Amniotic epithelial cell (primary cell): Measurements from ENCODE around the gene GCN1.

ENCODE experiments used
- DNase-seq: peaks from one replicate; pipeline ENCODE4 v3.0.0-alpha.2; 2010; ENCODE audit warnings: low read depth

Gene GCN1

DNA sequence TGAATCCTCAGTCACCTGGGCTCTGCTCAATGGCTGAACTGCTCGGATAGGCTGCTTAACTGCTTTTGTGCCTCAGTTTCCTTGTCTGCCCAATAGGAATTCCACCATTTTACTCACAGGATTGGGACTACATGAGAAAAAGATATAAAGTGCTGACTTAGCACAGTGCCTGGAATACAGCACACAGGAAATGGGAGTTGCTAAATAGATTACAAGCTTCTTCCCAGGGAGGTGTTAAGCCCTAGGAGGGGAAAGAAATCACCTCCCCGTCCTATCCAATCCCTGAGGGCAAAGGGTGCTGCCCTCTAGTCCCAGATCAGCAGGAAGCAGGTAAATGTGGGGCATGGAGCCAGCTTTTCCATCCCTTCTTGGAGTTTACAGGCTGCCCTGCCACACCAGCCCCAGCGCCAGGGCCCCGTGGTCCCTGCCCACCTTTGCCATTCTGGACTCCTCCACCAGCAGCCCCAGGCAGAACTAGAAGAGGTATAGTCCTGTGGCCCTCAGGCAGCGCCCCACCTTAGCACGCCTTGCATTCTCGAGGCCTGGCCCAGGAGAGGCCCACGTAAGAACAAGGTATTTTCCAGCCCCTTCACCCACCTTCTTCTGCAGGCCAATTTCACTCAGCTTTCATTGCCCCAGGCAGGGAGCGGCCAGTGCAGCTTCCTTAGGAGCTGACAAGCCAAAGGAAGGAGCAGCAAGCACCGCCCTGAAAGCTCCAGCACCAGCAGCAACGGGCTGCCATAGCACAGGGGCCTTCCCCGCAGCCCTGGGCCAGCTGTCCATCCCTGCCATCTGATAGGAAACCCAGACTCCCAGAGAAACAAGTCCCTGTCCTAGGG is 35.2 kb upstream of the GCN1 start:
- DNase-seq: peak; percentile 56

GRCh38 chr12:120229071-120229486 is 34.6 kb upstream of the GCN1 start:
- DNase-seq: peak; percentile 72

DNA sequence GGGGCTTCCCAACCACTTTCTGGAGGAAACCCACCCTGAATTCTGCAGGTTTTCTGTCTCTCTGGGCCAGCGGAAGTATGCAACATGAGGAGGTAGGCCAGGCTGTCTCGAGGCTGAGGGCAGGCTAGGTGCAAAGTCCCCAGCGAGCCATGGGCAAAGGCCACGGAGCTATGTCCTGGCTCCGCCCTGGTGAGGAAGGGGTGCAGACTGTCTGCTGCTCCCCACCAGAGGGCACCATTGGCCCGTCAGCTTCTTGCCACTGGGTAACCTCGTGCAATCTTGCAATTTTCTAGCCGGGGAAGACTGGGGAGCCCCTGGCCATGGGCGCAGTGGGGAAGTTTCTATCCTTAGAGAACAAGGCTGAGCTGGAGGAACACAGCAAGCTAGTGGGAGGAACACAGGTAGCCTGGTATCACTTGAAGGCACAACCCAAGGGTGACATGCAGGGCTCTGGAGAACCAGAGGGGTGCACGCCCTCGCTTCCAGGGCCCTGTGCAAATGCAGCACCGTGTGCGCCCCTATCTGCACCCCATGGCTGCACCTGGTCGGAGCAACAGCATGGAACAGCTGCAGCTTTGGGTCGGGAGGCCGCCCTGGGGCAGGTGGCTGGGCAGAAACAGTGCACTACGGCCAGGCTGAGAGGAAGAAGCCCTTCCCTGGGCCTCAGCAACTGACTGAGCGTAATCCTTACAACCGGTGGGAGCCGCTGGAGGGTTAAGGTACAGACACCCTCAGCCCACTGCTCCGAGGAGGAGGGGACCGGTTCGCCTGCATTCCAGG is 34.0 kb upstream of the GCN1 start:
- peak; percentile 72 for DNase-seq

- no peak for DNase-seq
These were observed 33.5 kb upstream of the GCN1 start for GRCh38 chr12:120228041-120228290.

DNA sequence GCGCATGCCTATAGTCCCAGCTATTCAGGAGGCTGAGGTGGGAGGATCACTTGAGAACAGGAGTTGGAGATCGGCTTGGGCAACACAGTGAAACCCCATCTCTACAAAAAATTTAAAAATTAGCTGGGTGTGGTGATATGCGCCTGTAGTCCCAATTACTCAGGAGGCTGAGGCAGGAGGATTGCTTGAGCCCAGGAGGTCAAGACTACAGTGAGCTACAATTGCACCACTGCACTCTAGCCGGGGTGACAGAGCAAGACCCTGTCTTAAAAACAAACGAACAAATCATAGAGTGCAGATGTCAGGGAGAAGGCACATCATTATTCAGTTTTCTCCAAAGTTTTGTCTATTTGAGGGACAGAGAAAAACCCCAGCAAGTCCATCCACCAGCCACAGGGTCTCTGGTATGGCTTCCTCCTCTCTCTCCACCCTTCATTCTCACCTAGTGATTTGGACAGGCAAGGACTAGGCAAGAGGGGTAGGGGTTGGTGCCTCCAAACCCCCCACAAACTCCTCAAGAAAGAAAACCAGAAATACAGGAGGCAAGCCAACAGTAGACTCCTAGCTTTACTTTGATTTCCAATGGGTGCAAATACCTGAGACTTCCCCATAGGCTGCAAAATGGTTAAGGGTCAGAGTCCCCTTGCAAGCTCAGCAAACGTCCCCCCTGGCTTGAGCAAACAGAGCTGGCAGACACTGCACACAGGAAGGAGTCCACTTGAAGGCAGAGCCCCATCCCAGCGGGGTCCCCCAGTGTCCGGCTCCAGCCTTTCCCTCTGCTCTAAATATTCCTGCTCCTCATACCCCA is 32.9 kb upstream of the GCN1 start:
- DNase-seq: no peak

GRCh38 chr12:120225852-120226640 is 31.5 kb upstream of the GCN1 start:
- no peak for DNase-seq

DNA sequence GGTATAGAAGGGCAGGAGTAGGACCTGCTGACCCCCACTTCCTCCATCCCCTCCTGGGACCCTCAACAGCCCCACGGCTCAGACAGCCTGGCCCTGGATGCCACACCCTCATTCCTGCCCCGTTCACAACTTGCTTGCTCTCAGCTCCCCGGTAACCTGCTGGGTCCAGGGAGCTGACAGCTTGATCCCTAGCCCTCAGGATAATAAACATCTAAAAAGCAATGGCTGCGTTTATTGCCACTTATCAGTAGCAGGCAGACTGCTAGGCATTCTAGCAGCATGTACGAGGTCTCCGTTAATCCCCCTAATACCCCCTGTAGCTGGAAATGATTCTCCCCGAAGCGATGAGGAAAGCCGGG is 30.7 kb upstream of the GCN1 start:
- peak; percentile 37 for DNase-seq

GRCh38 chr12:120224304-120225199 is 30.0 kb upstream of the GCN1 start:
- DNase-seq: no peak

DNA sequence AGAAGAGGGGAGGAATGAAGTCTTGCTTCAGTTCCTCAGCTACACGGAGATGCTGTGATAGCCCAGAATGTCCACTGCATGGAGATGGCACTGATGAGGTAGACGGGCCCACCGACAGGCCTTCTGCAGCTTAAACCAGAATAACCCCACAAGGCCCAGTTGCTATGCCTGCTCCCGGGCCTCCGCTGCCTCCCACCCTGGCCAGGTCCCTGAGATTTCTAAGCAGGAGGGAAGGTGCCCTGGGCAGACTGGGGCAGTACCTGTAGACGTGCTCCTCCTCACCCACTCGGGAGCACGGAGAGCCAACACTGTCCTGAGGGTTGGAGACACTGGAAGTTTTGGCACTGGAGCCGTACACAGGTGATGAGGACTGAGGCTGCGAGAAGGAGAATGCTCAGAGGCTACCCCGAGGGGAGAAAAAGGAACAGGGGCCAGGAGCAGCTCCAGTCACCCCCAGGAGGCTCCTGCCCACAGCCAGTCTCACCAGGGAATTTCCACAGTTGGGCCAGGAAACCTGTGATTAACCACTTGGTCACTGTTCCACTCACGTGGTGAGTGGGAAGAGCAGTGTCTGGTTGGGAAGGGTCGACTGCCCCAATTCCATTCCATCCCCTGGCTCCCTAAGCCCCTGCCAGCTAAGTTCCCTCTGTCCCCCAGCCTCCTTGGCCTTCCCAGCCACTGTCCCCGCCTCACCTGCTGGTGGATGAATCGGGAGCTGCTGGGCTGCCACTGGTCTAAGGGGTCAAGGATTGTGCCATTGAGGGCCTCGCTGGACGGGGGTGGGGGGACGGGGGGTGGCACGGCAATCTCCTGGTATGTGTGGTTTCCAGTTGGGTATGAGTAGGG is 29.2 kb upstream of the GCN1 start:
- DNase-seq: no peak

DNA sequence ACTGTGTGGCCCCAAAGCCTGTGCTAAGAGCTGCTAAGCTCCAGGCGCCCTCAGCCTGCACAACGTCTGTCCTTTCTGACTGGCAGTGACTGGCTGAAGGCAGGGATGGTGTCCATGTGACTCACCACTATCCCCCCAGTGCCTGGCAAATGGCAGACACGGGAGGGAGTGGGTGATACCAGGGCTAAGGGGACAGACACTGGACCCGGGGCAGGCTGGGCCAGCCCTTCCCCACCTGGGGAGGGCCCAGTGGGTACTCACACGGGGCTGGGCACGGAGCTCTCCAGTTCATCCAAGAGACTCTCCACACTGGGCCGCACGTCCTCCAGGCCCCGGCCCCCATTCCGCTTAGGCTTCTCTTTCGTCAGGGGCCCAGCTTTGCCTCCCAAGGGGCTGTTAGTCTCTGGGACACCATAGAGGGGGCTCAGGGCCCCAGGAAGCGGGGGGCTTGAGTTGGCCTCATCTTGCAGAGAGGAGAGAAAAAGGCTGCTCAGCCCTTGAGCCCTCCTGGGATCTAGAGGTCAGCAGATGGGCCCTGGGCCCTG is 27.8 kb upstream of the GCN1 start:
- no peak for DNase-seq

DNA sequence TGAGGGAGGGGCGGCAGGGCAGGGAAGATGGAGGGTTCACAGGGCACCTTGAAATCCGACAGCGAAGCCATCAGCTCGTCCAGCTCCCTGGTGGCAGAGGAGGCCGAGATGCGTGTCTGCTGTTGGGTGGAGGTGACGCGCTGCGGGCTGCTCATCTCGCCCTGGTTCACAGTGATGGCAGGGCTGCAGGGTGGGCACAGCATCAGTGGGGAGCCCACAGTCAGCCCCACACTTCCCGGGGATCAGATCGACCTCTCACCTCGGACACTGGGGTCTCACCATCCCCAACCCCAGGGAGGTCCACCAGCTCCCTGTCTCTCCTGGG is 27.0 kb upstream of the GCN1 start:
- no peak for DNase-seq

DNA sequence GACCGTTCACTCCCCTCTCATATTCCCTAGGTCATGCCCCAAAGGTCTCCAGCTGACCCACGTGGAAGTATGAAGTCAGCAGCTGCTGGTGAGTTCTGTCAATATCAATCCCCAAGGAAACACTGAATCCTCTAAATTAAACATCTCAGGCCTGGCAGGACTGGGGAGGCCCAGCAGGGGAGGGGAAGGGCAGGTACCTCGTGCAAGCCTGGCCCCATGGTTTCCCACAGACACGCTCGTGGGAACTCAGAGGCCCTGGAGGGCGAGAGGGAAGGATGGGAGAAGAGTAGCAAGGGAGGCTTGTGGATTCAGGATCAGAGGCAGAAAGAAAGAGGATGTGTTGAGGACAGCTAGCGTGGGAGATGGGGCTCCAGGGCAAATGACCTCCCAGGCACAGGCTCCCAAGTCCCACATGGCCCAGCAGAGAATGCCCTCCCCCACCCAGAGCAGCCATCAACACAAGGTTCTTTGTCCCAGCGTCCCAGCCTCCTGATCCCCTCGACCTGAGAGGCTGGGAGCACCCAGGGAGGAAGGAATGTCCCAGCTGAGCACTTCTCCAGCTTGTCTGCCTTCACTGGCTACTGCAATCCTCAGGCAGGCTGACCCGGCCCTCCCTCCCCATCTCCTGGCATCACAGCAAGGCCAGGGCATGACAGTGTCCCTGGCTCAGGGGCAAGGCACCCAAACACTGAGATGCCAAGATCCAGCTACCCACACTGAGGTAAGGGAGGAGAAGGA is 26.5 kb upstream of the GCN1 start:
- no peak for DNase-seq

- DNase-seq: no peak
These were observed 24.4 kb upstream of the GCN1 start for GRCh38 chr12:120218680-120219606.

GRCh38 chr12:120216742-120217605 is 22.5 kb upstream of the GCN1 start:
- DNase-seq: no peak

- no peak for DNase-seq
These were observed 21.5 kb upstream of the GCN1 start for GRCh38 chr12:120215766-120216735.

GRCh38 chr12:120215357-120215735 is 20.8 kb upstream of the GCN1 start:
- DNase-seq: no peak
